HG03280 (cell line): ENCODE data around the gene ALDH3A1.
"Not testable (repeated sequence)": the region's sequence is repeated elsewhere in the genome, so short reads cannot be mapped to it uniquely, and the experiment has no call there.

Experiments
- ATAC-seq: cut with Tn5 transposase; IDR thresholded peaks from one replicate; pipeline ENCODE4 v1.9.1; 2021; ENCODE audit warnings: mild to moderate bottlenecking, moderate library complexity; ENCODE audit not compliant: unreplicated experiment

ALDH3A1 gene

DNA sequence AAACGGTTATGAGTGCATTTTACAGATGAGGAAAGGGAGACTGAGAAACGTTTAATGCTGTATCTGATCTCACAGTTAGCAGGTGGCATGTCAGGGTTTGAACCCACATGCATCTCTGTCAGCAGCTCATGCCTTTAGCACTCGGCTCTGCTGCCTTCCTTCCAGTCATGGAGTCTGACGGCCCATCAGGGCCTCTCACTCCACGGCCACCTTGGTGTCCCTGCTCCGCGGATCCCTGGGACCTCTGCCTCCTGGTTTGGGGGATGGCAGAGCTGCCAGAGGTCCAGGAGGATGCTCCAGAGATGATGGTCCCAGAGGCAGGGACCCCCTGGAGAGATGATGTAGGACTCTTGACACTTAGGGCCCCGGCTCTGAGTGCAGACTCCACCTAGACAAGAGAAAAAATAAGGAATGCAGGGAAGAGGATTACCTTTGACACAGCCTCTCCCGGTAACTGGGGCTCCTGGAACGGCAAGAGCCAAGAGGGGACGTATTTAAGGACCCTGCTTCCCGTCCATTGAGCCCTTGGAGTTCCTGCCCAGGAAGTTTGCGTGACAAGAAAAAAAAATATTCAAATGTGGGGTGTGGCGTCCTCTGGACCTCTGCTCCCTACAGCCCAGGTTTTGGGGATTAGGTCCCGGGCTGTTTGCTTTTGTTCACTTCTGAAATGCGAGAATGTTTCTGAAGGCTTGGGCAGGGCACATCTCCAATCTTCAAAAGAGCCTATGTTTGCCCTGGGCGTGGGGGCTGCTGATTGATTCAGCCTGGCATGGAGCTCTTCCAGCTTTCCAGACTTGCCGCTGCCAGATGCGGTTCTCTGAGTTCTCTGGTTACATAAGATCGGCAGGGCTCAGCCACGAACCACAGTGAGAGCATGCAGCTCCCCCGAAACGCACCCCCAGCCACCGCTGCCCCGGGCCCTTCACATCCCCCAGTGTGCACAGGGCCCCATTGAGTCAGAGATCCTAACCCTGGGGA, at the start of gene ALDH3A1:
TSS of gene ALDH3A1 (minus strand) at position 470 of the 978 bp plus-strand sequence. CDS start 3,169 bp downstream, outside the sequence.
- no peak for ATAC-seq

DNA sequence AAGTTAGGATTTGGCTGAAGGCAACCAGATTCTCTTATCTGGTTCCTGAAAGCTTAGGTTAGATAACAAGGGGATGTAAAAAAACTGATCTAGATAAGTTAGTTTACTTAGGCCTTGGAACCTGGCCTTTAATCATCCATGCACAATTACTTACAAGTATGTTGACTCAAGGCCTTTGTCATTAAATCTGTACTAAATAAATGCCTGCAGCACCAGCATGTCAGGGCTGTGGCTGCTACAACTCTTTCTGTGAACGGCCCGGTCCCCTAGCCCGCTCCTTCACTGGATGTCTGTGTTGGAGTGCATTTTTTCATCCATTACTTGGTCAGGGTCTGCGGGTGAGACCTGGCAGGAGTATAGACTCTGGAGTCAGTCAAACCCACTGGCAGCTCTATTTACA, 48.4 kb upstream of the ALDH3A1 start:
- no peak for ATAC-seq

GRCh38 chr17:19791918-19792550, 43.9 kb upstream of the ALDH3A1 start:
- no peak for ATAC-seq

DNA sequence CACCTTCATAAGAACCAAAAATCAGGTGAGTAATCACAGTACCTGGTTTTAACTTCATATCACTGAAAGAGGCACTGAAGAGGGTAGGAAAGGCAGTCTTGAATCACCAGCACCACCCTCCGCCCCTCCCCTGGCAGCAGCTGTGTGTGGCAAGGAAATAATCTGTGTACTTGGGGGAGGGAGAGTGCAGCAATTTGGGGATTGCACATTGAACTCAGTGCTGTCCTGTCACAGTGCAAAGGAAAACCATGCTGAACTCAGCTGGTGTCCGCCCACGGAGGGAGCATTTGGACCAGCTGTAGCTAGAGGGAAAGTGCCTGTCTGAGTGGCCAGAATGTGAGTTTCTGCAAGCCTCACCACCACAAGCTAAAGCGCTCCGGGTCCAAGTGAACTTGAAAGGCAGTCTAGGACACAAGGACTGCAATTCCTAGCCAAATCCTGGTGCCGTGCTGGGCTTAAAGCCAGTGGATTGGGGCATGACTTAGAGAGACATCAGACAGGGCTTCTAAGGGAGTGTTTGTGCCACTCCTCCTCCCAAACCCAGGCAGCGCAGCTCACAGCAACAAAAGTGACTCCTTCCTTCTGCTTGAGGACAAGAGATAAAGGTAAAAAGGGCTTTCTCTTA, 39.7 kb upstream of the ALDH3A1 start:
- no peak for ATAC-seq

DNA sequence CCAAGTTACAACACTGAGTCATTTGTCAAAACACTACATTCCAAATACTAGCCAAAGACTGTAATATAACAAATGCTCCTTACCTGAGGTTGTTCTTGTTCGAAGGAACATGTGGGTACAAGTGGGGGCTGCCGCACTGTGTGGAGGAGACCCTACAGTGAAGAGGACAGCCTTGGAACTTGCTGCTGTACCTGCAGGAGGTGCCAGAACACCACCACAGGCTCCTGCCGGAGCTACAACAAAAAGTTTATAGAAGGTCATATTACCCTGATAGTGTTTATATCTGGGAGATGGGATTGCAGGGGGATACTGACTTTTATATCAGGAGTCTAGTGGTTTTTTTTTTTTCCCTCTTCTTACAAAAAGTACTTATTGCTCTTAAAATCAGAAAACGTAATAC, 37.8 kb upstream of the ALDH3A1 start:
- ATAC-seq, result no peak

GRCh38 chr17:19781488-19782458, 33.7 kb upstream of the ALDH3A1 start:
- no peak for ATAC-seq

GRCh38 chr17:19780846-19781245, 32.7 kb upstream of the ALDH3A1 start:
- no peak for ATAC-seq

GRCh38 chr17:19773534-19773933, 25.4 kb upstream of the ALDH3A1 start:
- no peak for ATAC-seq

DNA sequence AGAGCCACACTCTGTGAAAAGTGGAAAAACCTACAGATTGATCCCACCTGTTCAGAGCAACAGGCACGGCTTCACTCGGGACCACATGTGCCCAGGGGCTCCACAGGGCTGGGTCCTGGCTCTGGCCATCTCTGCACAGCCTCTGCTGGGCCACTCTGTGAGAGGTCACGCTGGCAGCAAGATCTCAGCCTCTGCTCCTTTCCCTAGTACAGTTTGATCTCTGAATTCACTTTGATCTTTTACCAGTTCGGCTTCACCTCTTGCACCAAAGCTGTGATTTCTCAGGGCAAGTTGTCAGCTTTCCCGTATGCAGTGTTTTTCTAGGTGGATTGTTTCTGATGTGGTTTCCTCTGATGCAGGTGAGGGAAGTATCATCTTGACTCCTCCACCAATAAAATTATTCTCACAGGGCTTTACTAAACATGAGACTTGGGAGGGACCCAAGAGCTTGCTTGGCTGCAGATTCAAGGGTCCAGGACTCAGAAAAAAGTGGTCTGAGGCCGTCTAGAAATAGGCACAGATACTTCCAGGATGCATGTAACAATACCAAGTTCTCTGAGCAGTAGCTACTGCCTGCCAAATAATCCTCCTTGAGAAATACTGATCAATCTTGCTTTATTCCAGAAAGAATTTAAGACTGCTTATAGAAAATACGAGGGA, 24.0 kb upstream of the ALDH3A1 start:
- ATAC-seq, result no peak

DNA sequence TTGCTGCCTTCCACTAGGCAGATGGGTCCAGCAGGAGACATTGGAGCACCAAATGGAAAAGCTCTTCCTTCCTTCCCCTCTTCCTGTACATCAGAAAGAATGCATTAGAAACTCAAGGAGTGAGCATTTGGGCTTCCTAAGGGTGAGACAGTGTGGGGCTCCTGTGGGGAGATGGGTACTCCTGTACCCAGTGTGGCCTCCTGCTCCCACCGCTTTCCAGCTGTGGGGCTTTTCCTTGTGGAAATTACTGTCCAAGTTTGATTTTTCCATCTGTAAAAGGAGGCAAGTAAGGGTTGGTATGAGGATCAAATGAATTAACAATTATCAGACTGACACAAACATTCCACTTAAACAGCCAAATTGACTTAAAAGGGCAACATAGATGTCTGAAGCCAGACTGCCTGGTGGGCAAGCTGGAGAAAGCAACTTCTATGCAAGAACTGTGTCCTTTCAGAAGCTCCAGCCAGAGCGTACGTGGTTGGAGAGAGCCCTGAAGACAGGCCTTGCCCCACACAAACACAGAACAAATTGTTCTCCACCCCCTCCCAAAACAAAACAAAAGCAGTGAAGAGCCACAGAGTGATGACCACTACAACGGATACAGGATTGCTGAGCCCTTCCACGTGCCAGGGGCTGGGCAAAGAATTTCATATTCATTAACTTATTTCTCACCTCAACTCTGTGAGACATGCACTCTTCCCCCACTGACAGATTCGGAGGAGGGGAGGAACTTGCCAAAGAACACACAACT, 23.1 kb upstream of the ALDH3A1 start:
- no peak for ATAC-seq

- ATAC-seq, result no peak
Measured at GRCh38 chr17:19769946-19770652, 22.0 kb upstream of the ALDH3A1 start.

GRCh38 chr17:19768046-19768782, 20.1 kb upstream of the ALDH3A1 start:
- ATAC-seq, result no peak

DNA sequence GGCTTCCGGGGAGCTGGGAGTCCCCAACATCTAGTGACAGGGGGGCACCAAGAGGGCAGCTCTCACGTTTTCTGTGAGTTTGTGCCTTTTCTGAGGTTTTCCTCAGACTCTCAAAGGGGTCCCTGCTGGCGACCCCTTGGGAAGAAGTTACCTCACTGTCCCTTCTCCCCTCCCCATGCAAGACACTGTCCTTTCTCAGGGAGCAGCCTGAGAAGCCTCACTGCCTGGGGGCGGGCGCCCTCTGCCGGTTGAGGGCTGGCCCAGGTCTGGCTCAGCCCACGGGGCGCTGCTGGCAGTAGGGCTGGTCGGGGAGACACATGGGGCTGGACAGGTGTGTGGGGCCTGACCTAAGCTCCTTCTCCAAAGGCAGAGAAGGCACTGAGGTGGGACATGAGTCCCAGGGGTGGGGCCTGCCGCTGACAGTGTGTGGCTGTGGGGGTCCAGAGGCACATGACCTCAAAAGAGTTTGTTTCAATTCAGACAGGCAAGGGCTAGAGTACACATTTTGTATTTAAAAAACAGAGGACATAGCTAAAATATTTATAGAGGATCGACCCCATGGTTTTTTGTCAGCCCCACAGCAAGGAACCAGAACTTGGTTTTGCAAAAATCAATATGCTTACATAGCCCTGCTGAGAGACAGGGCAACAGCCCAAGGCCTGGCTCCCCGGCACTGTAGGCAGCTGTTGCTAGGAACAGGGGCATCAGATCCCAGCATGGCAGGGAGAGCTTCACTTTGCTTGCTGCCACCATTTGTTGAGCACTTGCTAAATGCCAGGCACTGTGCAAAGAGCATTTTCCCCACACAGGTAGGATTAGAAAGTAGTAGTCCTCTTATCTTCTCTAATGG, 18.5 kb upstream of the ALDH3A1 start:
- peak; percentile 69 for ATAC-seq

DNA sequence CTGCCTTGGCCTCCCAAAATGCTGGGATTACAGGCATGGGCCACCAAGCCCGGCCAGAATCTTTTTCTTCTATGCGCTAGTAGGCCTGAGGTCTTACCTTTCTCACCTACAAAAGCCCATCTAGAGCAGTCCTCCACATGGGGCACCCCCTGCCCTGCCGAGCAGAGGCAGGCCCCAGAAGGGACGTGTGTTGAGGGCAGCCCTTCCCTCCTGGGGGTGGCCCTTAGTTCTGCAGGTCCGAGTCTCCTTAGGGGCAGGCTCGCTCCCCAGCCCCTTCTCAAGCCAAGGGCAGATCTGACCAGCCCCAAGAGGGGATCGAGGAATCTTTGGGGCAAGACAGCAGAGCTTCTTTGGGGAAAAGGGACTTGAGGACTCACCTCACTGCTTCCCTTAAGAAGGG, 17.9 kb upstream of the ALDH3A1 start:
- ATAC-seq, result no peak

DNA sequence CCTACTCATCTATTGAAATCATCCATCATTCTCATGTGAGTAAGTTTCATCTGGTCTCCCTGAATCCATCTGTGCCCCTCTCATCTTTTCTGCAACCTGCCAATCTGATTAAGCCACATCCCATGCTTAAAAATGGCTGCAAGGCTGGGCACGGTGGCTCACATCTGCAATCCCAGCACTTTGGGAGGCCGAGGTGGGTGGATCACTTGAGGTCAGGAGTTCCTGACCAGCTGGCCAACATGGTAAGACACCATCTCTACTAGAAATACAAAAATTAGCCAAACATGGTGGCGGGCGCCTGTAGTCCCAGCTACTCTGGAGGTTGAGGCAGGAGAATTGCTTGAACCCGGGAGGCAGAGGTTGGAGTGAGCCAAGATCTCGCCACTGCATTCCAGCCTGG, 15.9 kb upstream of the ALDH3A1 start:
- ATAC-seq, result not testable (repeated sequence)

DNA sequence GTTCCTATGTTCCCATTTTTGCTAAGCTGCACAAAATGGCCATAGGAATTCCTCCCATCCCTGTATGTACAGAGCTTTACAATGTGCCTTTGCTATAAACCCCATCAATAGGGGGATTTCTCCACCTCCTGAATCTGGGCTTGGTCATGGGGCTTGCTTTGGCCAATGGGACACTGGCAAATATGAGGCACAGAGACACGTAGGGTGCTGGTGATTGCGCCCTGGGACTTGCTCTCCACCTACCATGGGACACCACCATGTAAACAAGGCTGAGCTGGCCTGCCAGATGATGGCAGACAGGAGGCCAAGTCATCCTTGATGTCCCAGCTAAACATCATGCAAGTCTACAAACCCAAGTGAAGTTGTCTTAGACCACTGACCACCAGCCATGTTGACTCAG, 15.3 kb upstream of the ALDH3A1 start:
- no peak for ATAC-seq

- ATAC-seq, result no peak
Measured at GRCh38 chr17:19762515-19762961, 14.4 kb upstream of the ALDH3A1 start.
